Stimulated activated CD8-positive, alpha-beta memory T cell treated with anti-CD3 and anti-CD28 coated beads, Interleukin-12 subunit alpha, Interleukin-12 subunit beta, amount 100 ng/mL, for 24 hours (primary cell): ENCODE measurements around the gene FHIP1B.
A peak's percentile ranks its signal among the peaks of the same experiment; 100 is the strongest.
"Not testable (repeated sequence)": the region's sequence is repeated elsewhere in the genome, so short reads cannot be mapped to it uniquely, and the experiment has no call there.

Source experiments
- DNase-seq: peaks from one replicate; pipeline ENCODE4 v3.0.0-alpha.2; 2020; ENCODE audit errors: extremely low read depth

The FHIP1B gene

GRCh38 chr11:6234387-6235107 lies at the start of gene FHIP1B:
TSS of gene FHIP1B (minus strand) at chr11:6234636. CDS start at chr11:6224516, 10,120 bp downstream.
- peak; percentile 99 for DNase-seq

GRCh38 chr11:6283453-6284023 lies 49.1 kb upstream of the FHIP1B start:
- DNase-seq: no peak

GRCh38 chr11:6280809-6281208 lies 46.4 kb upstream of the FHIP1B start:
- not testable (repeated sequence) for DNase-seq

- no peak for DNase-seq
These were observed 38.8 kb upstream of the FHIP1B start for GRCh38 chr11:6273188-6273587.

- no peak for DNase-seq
These were observed 37.2 kb upstream of the FHIP1B start for GRCh38 chr11:6271598-6271997.

- no peak for DNase-seq
These were observed 36.3 kb upstream of the FHIP1B start for GRCh38 chr11:6270584-6271246.

GRCh38 chr11:6269994-6270393 lies 35.6 kb upstream of the FHIP1B start:
- DNase-seq: no peak

- DNase-seq: no peak
These were observed 34.4 kb upstream of the FHIP1B start for GRCh38 chr11:6268820-6269219.

GRCh38 chr11:6263662-6264061 lies 29.2 kb upstream of the FHIP1B start:
- no peak for DNase-seq

- DNase-seq: no peak
These were observed 25.8 kb upstream of the FHIP1B start for GRCh38 chr11:6260207-6260726.

- no peak for DNase-seq
These were observed 24.2 kb upstream of the FHIP1B start for GRCh38 chr11:6258571-6259081.

- DNase-seq: no peak
These were observed 23.7 kb upstream of the FHIP1B start for GRCh38 chr11:6258141-6258540.

- no peak for DNase-seq
These were observed 18.8 kb upstream of the FHIP1B start for GRCh38 chr11:6253197-6253596.

- no peak for DNase-seq
These were observed 17.6 kb upstream of the FHIP1B start for GRCh38 chr11:6251990-6252473.

- no peak for DNase-seq
These were observed 16.8 kb upstream of the FHIP1B start for GRCh38 chr11:6251120-6251733.

- no peak for DNase-seq
These were observed 15.5 kb upstream of the FHIP1B start for GRCh38 chr11:6249770-6250555.

- not testable (repeated sequence) for DNase-seq
These were observed 14.5 kb upstream of the FHIP1B start for GRCh38 chr11:6248897-6249296.

GRCh38 chr11:6248248-6248647 lies 13.8 kb upstream of the FHIP1B start:
- DNase-seq: no peak

GRCh38 chr11:6245536-6245935 lies 11.1 kb upstream of the FHIP1B start:
- no peak for DNase-seq

GRCh38 chr11:6241316-6241715 lies 6.9 kb upstream of the FHIP1B start:
- no peak for DNase-seq

- no peak for DNase-seq
These were observed 6.3 kb upstream of the FHIP1B start for GRCh38 chr11:6240781-6241180.
